ENCODE data around the gene ENPP3.

The ENPP3 gene

DNA sequence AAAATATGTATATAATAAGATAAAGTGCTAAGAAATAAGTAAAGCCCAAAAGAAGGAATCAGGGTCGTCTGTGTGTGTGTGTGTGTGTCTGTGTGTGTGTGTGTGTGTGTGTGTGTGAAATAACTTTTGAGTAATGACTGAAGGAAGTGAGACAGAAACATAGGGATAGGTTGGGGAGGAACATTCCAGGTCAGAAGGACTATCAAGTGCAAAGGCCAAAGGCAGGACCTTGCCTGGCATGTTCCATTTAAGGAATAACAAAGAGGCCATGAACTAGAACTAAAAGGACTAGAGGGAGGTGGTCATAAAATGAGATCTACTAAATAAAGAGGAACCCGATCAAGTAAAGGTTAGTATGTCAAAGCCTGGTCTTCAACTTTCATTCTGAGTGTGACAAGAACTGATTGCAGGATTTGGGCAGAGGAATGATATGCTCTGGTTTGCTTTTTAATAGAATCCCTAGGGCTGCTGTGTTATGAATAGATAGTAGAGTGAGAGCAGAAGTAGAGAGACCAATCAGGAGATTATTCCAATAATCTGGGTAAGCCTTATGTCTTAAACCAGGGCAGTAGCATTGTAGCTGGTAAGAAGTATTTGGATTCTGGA is 6.9 kb downstream of the ENPP3 start:
- DNase-seq = no peak

DNA sequence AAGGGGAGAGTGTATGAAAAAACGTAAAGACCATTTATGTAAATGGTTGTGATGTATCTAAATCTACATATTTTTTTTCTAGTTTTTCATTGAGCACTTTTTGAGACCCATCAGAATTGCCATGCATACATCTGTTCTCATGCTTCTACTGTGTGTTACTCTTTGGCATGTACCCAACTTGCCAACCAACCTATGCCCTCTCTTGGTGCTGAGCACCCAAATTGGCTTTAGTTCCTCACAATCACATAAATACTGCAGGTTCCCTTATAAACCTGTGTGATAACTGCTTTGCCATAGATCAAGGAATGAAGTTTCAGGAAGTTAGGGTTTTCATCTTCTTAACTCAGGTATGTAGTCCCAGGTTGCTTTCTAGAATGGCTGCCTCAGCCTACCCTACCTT is 7.8 kb downstream of the ENPP3 start:
- DNase-seq = no peak

GRCh38 chr6:131645846-131646245 is 8.7 kb downstream of the ENPP3 start:
- DNase-seq = no peak

- no peak for DNase-seq
Observed at GRCh38 chr6:131646249-131646670, 9.2 kb downstream of the ENPP3 start.

GRCh38 chr6:131651782-131652181 is 14.7 kb downstream of the ENPP3 start:
- no peak for DNase-seq

DNA sequence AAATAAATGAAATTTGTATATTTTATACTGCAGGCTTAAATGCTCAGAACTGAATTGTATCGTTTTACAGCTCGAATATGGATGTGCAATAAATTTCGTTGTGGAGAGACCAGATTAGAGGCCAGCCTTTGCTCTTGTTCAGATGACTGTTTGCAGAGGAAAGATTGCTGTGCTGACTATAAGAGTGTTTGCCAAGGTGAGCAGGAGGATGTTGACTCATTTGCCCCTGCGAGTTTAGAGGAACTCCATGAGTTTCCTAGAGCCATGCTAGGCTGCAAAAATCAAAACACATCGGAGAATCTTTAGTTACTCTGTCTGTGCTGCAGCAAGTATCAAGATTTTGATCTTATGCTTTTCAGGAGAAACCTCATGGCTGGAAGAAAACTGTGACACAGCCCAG is 15.4 kb downstream of the ENPP3 start:
- DNase-seq = no peak

DNA sequence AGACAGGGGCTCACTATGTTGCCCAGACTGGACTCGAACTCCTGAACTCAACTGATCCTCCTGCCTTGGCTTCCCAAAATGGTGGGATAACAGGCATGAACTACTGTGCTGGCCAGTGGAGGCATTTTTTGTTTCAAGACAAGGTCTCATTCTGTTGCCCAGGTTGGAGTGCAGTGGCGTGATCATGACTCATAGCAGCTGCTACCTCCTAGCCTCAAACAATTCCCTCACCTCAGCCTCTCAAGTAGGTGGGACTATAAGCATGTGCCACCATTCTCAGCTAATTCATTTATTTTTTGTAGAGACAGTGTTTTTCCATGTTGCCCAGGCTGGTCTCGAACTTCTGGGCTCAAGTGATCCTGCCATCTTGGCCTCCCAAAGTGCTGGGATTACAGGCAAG is 17.2 kb downstream of the ENPP3 start:
- DNase-seq = no peak

- DNase-seq = no peak
Observed at GRCh38 chr6:131655387-131655786, 18.3 kb downstream of the ENPP3 start.

DNA sequence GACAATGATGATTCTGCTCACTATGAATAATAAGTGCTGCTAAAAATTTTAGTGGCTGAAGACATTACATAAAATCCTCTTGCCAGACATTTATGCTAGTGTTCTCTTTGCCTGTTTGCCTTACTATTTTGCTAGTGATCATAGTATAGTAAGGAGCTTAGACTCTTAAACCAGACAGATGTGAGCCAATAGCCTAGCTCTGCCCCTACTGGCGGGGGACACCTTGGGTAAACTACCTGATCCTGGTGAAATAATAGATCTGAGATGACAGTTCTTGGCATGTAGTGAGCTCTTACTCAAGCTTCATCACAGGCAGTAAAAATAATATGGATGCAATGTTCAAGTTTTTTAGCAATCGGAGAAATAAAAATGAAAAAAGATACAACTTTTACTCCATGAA is 18.8 kb downstream of the ENPP3 start:
- DNase-seq = no peak

GRCh38 chr6:131656667-131657066 is 19.6 kb downstream of the ENPP3 start:
- DNase-seq = no peak

GRCh38 chr6:131657222-131657621 is 20.1 kb downstream of the ENPP3 start:
- DNase-seq = no peak

DNA sequence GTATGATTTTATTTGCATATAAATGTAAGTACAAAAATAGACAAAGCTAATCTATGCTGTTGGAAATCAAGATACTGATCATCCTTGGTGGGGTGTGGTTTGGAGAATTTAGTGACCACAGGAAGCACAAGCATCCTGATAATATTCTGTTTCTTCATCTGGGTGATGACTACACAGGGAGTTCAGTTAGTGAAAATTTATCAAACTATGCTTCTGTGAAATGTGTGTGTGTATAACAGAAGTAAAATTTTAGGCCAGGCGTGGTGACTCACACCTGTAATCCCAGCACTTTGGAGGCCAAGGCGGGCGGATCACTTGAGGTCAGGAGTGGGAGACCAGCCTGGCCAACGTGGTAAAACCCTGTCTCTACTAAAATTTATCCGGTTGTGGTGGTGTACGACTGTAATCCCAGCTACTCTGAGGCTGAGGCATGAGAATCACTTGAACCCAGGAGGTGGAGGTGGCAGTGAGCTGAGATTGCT is 20.6 kb downstream of the ENPP3 start:
- DNase-seq = no peak

- DNase-seq = no peak
Observed at GRCh38 chr6:131658287-131658686, 21.2 kb downstream of the ENPP3 start.

DNA sequence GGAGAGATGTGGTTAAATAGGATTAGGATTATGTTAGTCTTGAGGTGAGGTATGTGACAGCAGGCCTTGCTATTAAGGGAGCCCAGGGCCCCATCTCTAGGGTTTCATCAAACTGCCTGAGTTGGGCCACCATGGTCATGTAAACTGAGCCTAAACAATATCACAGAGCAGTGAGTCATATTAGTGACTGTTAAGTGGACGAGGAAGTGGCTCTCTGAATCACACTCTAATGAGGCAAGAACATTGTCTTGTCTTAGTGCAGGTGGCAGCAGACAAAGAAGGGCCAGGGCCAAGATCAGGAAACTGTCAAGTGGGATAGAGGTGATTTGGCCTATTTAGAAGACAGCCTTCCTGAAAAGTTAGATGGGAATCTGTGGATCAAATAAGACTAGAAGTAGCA is 23.1 kb downstream of the ENPP3 start:
- no peak for DNase-seq

DNA sequence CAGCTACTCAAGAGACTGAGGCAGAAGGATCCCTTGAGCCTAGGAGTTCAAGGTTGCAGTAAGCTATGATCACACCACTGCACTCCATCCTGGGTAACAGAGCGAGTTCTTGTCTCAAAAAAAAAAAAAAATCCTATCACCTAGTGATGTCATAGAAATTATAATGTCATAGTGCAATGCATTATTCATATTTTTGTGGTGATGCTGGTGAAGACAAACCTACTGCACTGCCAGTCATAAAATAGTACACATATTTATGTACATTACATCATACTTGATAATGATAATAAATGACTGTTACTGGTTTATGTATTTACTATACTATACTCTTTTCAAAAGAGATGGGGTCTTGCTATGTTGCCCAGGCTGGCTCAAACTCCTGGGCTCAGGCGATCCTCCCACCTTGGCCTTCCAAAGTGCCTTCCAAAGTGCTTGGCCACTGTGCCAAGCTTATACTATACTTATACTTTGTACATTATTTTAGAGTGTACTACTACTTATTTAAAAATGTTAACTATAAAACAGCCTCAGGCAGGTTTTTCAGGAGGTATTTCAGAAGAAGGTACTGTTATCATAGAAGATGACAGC is 26.6 kb downstream of the ENPP3 start:
- DNase-seq = no peak

DNA sequence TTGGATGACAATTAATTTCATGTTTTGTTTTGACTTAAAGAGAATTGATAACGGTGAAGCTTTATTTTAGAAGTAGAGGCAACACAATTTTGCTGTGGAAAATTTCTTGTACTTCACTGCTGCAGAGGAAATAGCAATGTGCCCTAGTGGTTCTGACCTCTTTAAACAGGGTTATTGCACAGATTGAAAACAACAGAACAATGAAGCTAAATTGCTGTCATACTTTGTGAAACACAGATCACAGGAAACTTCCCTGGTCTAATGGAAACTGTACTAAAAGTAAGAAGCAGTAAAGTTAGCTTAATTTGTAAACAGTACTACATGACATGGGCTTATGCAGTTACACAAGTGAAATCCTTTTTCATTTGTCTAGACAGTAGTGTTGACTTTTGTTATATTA is 32.8 kb downstream of the ENPP3 start:
- no peak for DNase-seq

DNA sequence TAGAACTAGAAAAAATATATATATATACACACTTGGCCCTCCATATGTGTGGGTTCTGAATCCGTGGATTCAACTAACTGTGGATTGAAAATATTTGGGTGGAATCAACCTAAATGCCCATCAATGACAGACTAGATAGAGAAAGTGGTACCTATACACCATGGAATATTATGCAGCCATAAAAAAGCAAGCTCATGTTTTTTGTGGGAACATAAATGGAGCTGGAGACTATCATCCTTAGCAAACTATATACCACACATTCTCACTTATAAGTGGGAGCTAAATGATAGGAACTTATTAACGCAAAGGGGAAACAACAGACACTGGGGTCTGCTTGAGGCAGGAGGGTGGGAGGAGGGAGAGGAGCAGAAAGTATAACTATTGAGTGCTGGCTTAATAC is 36.1 kb downstream of the ENPP3 start:
- no peak for DNase-seq

GRCh38 chr6:131678442-131678841 is 41.3 kb downstream of the ENPP3 start:
- no peak for DNase-seq

GRCh38 chr6:131680868-131681267 is 43.8 kb downstream of the ENPP3 start:
- no peak for DNase-seq

DNA sequence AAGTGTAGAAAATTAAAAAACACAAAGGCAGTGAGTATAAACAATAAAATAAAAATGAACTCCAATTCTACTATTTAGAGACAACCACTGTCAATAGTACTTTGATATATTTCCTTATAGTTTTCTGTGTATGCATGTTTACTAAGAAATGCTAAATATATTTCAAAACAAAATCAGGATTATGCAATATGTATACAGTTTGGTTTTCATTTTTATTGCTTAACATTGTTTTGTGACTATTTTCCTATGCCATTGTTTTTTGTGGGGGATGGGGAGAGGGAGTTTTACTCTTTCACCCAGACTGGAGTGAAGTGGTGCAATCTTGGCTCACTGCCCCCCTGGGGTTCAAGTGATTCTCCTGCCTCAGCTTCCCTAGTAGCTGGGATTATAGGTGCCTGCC is 44.5 kb downstream of the ENPP3 start:
- no peak for DNase-seq

DNA sequence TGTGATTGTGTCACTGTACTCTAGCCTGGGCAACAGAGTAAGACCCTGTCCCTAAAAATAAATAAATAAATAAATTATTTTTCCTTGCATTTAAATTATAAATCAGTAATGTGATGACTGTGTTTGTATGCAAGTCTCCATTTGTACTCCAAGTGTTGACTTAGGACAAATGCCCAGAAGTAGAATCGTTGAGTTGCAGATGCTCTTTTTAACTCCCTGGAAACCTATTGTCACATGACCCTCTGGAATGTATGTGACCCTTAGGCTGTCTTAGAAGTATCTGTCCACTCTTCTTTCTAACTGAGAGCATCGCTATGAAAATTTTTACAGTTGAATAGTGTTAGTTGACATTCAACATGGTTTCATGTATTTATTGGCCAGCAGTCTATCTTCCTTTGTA is 45.3 kb downstream of the ENPP3 start:
- no peak for DNase-seq

DNA sequence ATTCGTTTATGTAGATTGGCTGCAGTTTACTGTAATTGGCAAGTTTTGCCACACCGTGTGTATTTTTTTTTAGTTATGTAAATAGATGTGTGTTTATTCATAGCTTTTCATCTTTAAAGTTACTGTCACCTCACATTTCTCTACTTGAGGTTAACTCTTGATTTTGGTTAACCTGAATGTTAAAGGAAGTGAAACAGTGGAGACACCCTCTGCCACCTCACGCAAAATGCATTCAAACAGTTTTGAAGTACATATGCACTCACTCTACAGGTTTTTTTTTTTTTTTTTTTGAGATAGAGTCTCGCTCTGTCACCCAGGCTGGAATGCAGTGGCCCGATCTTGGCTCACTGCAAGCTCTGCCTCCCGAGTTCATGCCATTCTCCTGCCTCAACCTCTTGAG is 46.4 kb downstream of the ENPP3 start:
- no peak for DNase-seq

- no peak for DNase-seq
Observed at GRCh38 chr6:131685266-131685780, 48.2 kb downstream of the ENPP3 start.

DNA sequence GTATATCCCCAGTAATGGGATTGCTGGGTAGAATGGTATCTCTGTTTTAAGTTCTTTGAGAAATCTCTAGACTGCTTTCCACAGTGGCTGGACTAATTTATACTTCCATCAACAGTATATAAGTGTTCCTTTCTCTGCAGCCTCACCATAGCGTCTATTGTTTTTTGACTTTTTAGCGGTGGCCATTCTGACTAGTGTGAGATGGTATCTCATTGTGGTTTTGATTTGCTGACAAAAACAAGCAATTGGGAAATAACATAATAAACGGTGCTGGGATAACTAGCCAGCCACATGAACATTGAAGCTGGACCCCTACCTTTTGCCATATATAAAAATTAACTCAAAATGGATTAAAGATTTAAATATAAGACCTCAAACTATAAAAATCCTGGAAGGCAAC is 49.9 kb downstream of the ENPP3 start:
- no peak for DNase-seq

DNA sequence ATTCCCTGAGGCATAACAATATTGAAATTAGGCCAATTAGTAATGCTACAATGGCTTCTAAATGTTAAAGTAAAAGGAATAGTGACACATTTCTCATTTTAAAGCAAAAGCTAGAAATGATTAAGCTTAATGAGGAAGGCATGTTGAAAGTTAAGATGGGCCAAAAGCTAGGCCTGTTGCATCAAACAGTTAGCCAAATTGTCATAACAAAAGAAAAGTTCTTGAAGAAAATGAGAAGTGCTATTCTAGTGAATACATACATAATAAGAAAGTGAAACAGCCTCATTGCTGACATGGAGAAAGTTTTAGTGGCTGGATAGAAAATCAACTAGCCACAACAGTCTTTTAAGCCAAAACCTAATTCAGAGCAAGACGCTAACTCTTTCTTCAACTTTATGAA is 51.2 kb downstream of the ENPP3 start:
- no peak for DNase-seq
